Neural progenitor cell (in vitro differentiated cells): Measurements from ENCODE around the gene SLC17A9.

Source experiments
- EZH2 ChIP-seq: fragments of 200-600 bp; sonication (generic); IDR thresholded peaks from 2 replicates; pipeline ENCODE4 v1.6.1; 2017; ENCODE audit warnings: antibody characterized with exemption, mild to moderate bottlenecking, moderate library complexity
- EZH2phosphoT487 ChIP-seq: fragments of 200-600 bp; sonication (generic); IDR thresholded peaks from 2 replicates; pipeline ENCODE4 v1.6.1; 2017; ENCODE audit warnings: antibody characterized with exemption
- TF ChIP-seq, protein P1 (sequence below): fragments of 200-600 bp; sonication (generic); IDR thresholded peaks from 2 replicates; pipeline ENCODE4 v1.5.1; 2017; ENCODE audit warnings: antibody characterized with exemption, mild to moderate bottlenecking

DNA sequence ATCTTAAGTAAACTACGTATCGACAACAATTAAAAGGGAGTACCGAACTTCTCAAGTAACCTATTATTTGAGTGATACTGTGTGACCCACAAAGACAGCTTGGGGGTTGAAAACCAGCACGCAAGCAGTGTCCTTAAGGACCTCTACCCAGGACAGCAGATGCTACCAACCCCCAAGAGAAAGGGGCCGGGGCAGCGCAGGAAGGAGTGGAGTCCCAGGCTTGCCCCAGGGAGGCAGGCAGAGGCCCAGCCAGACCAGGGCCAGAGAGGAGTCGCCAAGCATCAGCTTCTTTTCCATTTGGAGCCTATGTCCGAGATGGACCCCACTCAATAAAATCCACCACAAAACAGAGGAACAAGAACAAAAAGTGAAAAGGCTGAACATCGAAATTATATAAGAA, 38.1 kb upstream of the SLC17A9 start:
- TF ChIP-seq, protein P1, sequence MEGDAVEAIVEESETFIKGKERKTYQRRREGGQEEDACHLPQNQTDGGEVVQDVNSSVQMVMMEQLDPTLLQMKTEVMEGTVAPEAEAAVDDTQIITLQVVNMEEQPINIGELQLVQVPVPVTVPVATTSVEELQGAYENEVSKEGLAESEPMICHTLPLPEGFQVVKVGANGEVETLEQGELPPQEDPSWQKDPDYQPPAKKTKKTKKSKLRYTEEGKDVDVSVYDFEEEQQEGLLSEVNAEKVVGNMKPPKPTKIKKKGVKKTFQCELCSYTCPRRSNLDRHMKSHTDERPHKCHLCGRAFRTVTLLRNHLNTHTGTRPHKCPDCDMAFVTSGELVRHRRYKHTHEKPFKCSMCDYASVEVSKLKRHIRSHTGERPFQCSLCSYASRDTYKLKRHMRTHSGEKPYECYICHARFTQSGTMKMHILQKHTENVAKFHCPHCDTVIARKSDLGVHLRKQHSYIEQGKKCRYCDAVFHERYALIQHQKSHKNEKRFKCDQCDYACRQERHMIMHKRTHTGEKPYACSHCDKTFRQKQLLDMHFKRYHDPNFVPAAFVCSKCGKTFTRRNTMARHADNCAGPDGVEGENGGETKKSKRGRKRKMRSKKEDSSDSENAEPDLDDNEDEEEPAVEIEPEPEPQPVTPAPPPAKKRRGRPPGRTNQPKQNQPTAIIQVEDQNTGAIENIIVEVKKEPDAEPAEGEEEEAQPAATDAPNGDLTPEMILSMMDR: no peak
- TF ChIP-seq EZH2 (no peak), EZH2phosphoT487 (no peak)
